GM20000 (cell line): ENCODE results near the gene TRA2A.
A peak's percentile ranks its signal among the peaks of the same experiment; 100 is the strongest.

ENCODE experiments used
- DNase-seq: peaks from one replicate; pipeline ENCODE4 v3.0.0; 2012; ENCODE audit warnings: low spot score
- TF ChIP-seq, protein P1 (sequence below): IDR thresholded peaks from 2 replicates; pipeline ENCODE4 v1.5.1; 2012; ENCODE audit warnings: mild to moderate bottlenecking, control low read depth; ENCODE audit errors: extremely low read depth, missing control alignments

The TRA2A gene

DNA sequence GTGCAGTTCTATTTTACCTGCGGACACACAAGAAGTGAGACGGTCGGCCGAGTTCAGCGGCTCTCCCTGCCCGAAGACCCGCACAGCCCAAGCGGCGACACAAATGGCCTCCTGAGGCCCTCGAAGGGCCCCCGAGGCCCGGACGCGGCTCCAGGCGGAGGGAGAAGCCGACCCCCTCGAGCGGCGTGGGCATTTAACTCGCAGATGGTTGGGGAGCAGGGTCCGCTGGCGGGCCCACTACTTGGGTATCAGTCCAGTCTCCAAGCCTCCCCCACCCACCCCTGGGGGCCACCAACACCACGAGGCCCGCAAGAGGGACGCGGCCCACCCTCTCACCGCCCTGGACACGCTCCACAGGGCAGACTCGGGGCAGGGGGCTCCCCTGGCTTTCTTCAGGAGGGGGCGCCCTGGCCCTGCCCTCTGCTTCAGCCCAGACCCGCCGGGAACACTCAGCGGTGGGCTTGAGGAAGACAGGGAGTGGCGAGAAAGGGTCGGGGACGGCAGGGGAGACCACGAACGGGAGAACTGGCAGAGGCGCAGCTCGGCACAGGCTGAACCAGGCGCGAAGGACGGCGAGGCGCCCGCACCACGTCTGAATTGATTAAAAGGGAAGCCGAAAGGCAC, 63.1 kb downstream of the TRA2A start:
- TF ChIP-seq, protein P1, sequence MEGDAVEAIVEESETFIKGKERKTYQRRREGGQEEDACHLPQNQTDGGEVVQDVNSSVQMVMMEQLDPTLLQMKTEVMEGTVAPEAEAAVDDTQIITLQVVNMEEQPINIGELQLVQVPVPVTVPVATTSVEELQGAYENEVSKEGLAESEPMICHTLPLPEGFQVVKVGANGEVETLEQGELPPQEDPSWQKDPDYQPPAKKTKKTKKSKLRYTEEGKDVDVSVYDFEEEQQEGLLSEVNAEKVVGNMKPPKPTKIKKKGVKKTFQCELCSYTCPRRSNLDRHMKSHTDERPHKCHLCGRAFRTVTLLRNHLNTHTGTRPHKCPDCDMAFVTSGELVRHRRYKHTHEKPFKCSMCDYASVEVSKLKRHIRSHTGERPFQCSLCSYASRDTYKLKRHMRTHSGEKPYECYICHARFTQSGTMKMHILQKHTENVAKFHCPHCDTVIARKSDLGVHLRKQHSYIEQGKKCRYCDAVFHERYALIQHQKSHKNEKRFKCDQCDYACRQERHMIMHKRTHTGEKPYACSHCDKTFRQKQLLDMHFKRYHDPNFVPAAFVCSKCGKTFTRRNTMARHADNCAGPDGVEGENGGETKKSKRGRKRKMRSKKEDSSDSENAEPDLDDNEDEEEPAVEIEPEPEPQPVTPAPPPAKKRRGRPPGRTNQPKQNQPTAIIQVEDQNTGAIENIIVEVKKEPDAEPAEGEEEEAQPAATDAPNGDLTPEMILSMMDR = no peak
- DNase-seq = no peak

GRCh38 chr7:23467806-23468525, 63.8 kb downstream of the TRA2A start:
- TF ChIP-seq, protein P1 = no peak

GRCh38 chr7:23467291-23467805, 64.4 kb downstream of the TRA2A start:
- TF ChIP-seq, protein P1 = no peak
- no peak for DNase-seq

More at GRCh38 chr7:23467806-23468525, 63.8 kb downstream of the TRA2A start:
- peak; percentile 61 for DNase-seq

DNA sequence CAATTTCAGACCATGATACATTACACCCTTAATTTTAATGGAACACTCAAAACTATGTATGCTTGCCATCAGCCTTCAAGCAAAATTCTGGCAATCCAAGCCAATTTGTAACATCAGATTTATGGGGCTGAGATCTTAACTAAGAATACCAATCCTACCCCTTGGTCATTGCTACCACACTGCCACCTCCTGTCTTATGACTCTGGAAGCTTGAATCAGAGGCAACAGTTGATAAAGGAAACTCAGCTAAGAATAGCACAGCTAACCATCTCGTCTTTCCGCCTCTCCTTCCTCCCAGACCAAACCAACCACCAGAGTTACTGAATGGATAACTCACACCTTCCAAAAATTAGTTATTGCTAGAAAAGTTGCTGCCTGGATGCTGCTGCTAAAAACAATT, 68.9 kb downstream of the TRA2A start:
- DNase-seq = peak; percentile 21
- TF ChIP-seq, protein P1 = no peak

- DNase-seq = no peak
- TF ChIP-seq, protein P1 = no peak
Measured at GRCh38 chr7:23458044-23458443, 73.7 kb downstream of the TRA2A start.

GRCh38 chr7:23456093-23456492, 75.7 kb downstream of the TRA2A start:
- TF ChIP-seq, protein P1 = no peak
- no peak for DNase-seq

GRCh38 chr7:23454881-23455526, 76.8 kb downstream of the TRA2A start:
- DNase-seq = no peak
- TF ChIP-seq, protein P1 = no peak
